Astrocyte (in vitro differentiated cells and primary cell): ENCODE data around the gene AGO4. TPM values are rescaled to one million over a fixed set of nuclear protein-coding genes. Genes with fewer than 3 reads are reported as not detected.

Experiments used
- DNase-seq: peaks from one replicate; pipeline ENCODE4 v3.0.0-alpha.2; 2010; ENCODE audit warnings: low read depth
- FAIRE-seq: peaks from 2 replicates; lab custom pipeline; 2011; peaks lifted over from hg19 to GRCh38; lab: Jason Lieb, UNC
- H2AFZ ChIP-seq: 2 replicates; pipeline ENCODE4 v1.6.0; 2012; ENCODE audit warnings: low read depth, low read length, inconsistent platforms
- H3K27ac ChIP-seq: 2 replicates; pipeline ENCODE4 v1.5.1; 2011; ENCODE audit warnings: low read depth, low read length, inconsistent platforms
- H3K27me3 ChIP-seq: 2 replicates; pipeline ENCODE4 v1.6.0; 2011; ENCODE audit warnings: low read length, inconsistent platforms; ENCODE audit not compliant: insufficient read depth
- H3K36me3 ChIP-seq: 2 replicates; pipeline ENCODE4 v1.5.1; 2011; ENCODE audit warnings: low read length, inconsistent platforms; ENCODE audit not compliant: insufficient read depth
- H3K4me1 ChIP-seq: 2 replicates; pipeline ENCODE4 v1.5.1; 2011; ENCODE audit warnings: low read length, inconsistent platforms; ENCODE audit not compliant: insufficient read depth
- H3K4me2 ChIP-seq: 2 replicates; pipeline ENCODE4 v1.6.0; 2012; ENCODE audit warnings: low read length, inconsistent platforms
- H3K4me3 ChIP-seq: 2 replicates; pipeline ENCODE4 v1.5.1; 2011; ENCODE audit warnings: low read depth, mild to moderate bottlenecking, low read length, inconsistent platforms; ENCODE audit not compliant: insufficient read depth
- H3K79me2 ChIP-seq: 2 replicates; pipeline ENCODE4 v1.6.0; 2012; ENCODE audit warnings: mild to moderate bottlenecking, low read length, inconsistent platforms; ENCODE audit not compliant: insufficient read depth
- H3K9ac ChIP-seq: 2 replicates; pipeline ENCODE4 v1.6.0; 2012; ENCODE audit warnings: mild to moderate bottlenecking, low read length, inconsistent platforms
- H3K9me3 ChIP-seq: 2 replicates; pipeline ENCODE4 v1.5.1; 2012; ENCODE audit warnings: low read depth, mild to moderate bottlenecking, low read length, inconsistent platforms; ENCODE audit not compliant: insufficient read depth
- H4K20me1 ChIP-seq: 2 replicates; pipeline ENCODE4 v1.6.0; 2012; ENCODE audit warnings: low read length, inconsistent platforms; ENCODE audit not compliant: insufficient read depth
- H3K27ac Mint-ChIP-seq: one replicate; pipeline ENCODE4 v1.8.0; 2021; ENCODE audit warnings: mild to moderate bottlenecking, mixed read lengths; ENCODE audit not compliant: unreplicated experiment
- H3K27me3 Mint-ChIP-seq: one replicate; pipeline ENCODE4 v1.8.0; 2021; ENCODE audit warnings: low read depth, mixed read lengths; ENCODE audit not compliant: unreplicated experiment
- H3K36me3 Mint-ChIP-seq: one replicate; pipeline ENCODE4 v1.8.0; 2021; ENCODE audit warnings: low read depth, mixed read lengths; ENCODE audit not compliant: unreplicated experiment
- H3K4me1 Mint-ChIP-seq: one replicate; pipeline ENCODE4 v1.8.0; 2021; ENCODE audit warnings: low read depth, mixed read lengths; ENCODE audit not compliant: unreplicated experiment
- H3K4me3 Mint-ChIP-seq: one replicate; pipeline ENCODE4 v1.8.0; 2021; ENCODE audit warnings: mild to moderate bottlenecking, moderate library complexity, mixed read lengths; ENCODE audit not compliant: unreplicated experiment
- H3K9me3 Mint-ChIP-seq: one replicate; pipeline ENCODE4 v1.8.0; 2021; ENCODE audit warnings: mild to moderate bottlenecking, mixed read lengths; ENCODE audit not compliant: unreplicated experiment
- EZH2 ChIP-seq: IDR thresholded peaks from 2 replicates; pipeline ENCODE4 v1.6.1; 2012; ENCODE audit warnings: mild to moderate bottlenecking, low read length, inconsistent platforms; ENCODE audit not compliant: insufficient read depth
- total RNA-seq: library from RNA; stranded (reverse); gene quantifications from 2 replicates; pipeline ENCODE4 v1.2.1, GENCODE V29; 2021
- TF ChIP-seq, protein P1 (sequence below): IDR thresholded peaks from 2 replicates; pipeline ENCODE4 v1.5.1; 2011; ENCODE audit warnings: low read depth, mild to moderate bottlenecking, inconsistent platforms, low read length, moderate library complexity; ENCODE audit not compliant: insufficient read depth

AGO4 gene
- total RNA-seq, 1 donor from 2014 or later: 9.8 TPM

DNA sequence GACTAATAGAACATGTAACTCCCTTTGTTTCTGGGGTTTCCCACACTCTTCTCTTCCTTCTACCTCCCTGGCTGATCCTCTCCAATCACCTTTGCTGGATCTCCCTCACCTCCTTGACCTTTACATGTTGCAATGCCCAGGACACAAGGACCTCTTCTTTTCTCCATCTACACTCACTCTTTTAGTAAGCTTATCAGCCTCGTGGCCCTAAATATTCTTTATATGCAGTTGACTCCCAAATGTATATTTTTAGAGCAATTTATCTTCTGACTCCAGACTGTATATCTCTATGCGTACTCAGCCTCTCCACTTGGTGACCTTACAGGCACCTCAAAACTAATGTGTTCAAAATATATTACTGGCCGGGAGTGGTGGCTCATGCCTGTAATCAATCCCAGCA is 19.7 kb upstream of the AGO4 start:
- Histone ChIP-seq H3K27me3 (no peaks in the 10 kb centered on the region), H2AFZ (no peak overlapping the region), H3K9me3 (no peaks in the 10 kb centered on the region), H4K20me1 (no peaks in the 10 kb centered on the region), H3K4me1 (no peaks in the 10 kb centered on the region), H3K9ac (no peak overlapping the region), H3K4me3 (no peak overlapping the region), H3K4me2 (no peak overlapping the region), H3K27ac (no peak overlapping the region), H3K36me3 (no peaks in the 10 kb centered on the region), H3K79me2 (no peaks in the 10 kb centered on the region)
- no peak overlapping the region for H3K4me3 Mint-ChIP-seq
- TF ChIP-seq, protein P1, sequence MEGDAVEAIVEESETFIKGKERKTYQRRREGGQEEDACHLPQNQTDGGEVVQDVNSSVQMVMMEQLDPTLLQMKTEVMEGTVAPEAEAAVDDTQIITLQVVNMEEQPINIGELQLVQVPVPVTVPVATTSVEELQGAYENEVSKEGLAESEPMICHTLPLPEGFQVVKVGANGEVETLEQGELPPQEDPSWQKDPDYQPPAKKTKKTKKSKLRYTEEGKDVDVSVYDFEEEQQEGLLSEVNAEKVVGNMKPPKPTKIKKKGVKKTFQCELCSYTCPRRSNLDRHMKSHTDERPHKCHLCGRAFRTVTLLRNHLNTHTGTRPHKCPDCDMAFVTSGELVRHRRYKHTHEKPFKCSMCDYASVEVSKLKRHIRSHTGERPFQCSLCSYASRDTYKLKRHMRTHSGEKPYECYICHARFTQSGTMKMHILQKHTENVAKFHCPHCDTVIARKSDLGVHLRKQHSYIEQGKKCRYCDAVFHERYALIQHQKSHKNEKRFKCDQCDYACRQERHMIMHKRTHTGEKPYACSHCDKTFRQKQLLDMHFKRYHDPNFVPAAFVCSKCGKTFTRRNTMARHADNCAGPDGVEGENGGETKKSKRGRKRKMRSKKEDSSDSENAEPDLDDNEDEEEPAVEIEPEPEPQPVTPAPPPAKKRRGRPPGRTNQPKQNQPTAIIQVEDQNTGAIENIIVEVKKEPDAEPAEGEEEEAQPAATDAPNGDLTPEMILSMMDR: no peak
- TF ChIP-seq EZH2: no peak
- H3K27ac Mint-ChIP-seq: no peak overlapping the region
- H3K9me3 Mint-ChIP-seq: no peaks in the 10 kb centered on the region
- DNase-seq (no peak), FAIRE-seq (no peak)
- H3K36me3 Mint-ChIP-seq: no peaks in the 10 kb centered on the region
- no peaks in the 10 kb centered on the region for H3K4me1 Mint-ChIP-seq
- no peaks in the 10 kb centered on the region for H3K27me3 Mint-ChIP-seq

DNA sequence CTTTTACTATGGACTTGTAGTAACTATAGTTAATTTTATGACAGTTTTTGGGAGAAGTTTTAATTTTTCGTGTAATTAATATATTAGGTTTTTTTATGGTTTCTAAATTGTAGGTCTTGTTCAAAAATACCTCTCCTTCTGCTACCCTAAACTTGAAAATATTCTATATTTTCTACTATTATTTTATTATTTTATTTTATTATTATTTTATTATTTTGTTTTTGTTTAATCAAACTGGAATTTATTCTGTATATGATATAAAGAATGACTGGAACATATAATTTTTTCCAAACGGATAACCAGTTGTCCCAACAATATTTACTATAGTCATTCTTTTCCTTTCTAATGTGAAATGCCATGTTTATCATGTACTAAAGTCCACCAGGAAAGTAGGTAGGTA is 17.1 kb upstream of the AGO4 start:
- Histone ChIP-seq H3K27ac (no peak overlapping the region), H3K4me3 (no peak overlapping the region), H4K20me1 (no peaks in the 10 kb centered on the region), H3K9ac (no peak overlapping the region), H3K4me1 (no peaks in the 10 kb centered on the region), H2AFZ (no peak overlapping the region), H3K9me3 (no peaks in the 10 kb centered on the region), H3K79me2 (no peaks in the 10 kb centered on the region), H3K27me3 (no peaks in the 10 kb centered on the region), H3K36me3 (no peaks in the 10 kb centered on the region), H3K4me2 (no peak overlapping the region)
- H3K36me3 Mint-ChIP-seq: no peaks in the 10 kb centered on the region
- no peaks in the 10 kb centered on the region for H3K9me3 Mint-ChIP-seq
- no peak overlapping the region for H3K4me3 Mint-ChIP-seq
- no peak overlapping the region for H3K27ac Mint-ChIP-seq
- H3K27me3 Mint-ChIP-seq: no peaks in the 10 kb centered on the region
- FAIRE-seq (no peak), DNase-seq (no peak)
- no peaks in the 10 kb centered on the region for H3K4me1 Mint-ChIP-seq
- TF ChIP-seq, protein P1: no peak
- TF ChIP-seq EZH2: no peak

DNA sequence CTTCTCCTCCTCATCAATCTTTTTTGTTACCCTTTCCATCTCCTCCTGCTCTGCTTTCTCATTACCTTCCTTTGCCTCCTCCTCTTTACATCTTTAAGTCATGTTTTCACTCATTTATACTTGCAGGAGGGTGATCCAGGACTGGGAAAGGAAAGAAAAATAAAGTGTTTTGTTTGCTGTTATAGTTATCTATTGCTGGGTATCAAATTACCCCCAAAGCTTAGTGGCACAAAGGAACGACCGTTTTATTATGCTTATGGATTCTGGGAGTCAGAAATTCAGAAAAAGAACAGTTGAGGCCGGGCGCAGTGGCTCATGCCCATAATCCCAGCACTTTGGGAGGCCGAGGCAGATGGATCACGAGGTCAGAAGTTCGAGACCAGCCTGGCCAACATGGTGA is 12.5 kb upstream of the AGO4 start:
- Histone ChIP-seq H3K9me3 (no peaks in the 10 kb centered on the region), H2AFZ (no peak overlapping the region), H3K79me2 (no peaks in the 10 kb centered on the region), H3K36me3 (no peaks in the 10 kb centered on the region), H3K4me3 (no peak overlapping the region), H3K27ac (no peak overlapping the region), H3K27me3 (no peaks in the 10 kb centered on the region), H3K4me2 (no peak overlapping the region), H3K9ac (no peak overlapping the region), H3K4me1 (no peaks in the 10 kb centered on the region), H4K20me1 (no peaks in the 10 kb centered on the region)
- TF ChIP-seq EZH2: no peak
- TF ChIP-seq, protein P1: no peak
- no peaks in the 10 kb centered on the region for H3K36me3 Mint-ChIP-seq
- peaks cover 2% of the 10 kb centered on the region for H3K27me3 Mint-ChIP-seq
- no peak overlapping the region for H3K27ac Mint-ChIP-seq
- H3K4me1 Mint-ChIP-seq: no peaks in the 10 kb centered on the region
- DNase-seq (no peak), FAIRE-seq (no peak)
- H3K9me3 Mint-ChIP-seq: peaks cover 2% of the 10 kb centered on the region
- H3K4me3 Mint-ChIP-seq: no peak overlapping the region
